Gastrocnemius medialis (tissue), 4 donors: Measurements from ENCODE around the gene CTNNA2.

Source experiments
- CTCF ChIP-seq, 5 experiments: fragments of 450-650 bp in 3 of 5; fragments of 200-600 bp in 2 of 5; sonication (generic) in 2 of 5; IDR thresholded peaks in 4 of 5; conservative IDR thresholded peaks in 1 of 5; 1 replicate in 4 of 5; 2 replicates in 1 of 5; pipeline ENCODE4 v1.5.1; 2016 to 2019; ENCODE audit warnings: antibody characterized with exemption in 5 of 5, mild to moderate bottlenecking in 3 of 5, moderate library complexity in 3 of 5
- POLR2A ChIP-seq, 2 donors: fragments of 450-650 bp; IDR thresholded peaks; one replicate each; pipeline ENCODE4 v1.6.1; 2017; ENCODE audit warnings: antibody characterized with exemption in 2 of 2, mild to moderate bottlenecking in 2 of 2, moderate library complexity in 2 of 2

GRCh38 chr2:79817288-79817687 lies 304.4 kb downstream of the CTNNA2 start:
- no peak for TF ChIP-seq CTCF (IDR thresholded peaks at IDR 0.05 in 4 of 5, conservative IDR thresholded peaks at IDR 0.05 in 1 of 5)
- TF ChIP-seq POLR2A (IDR thresholded peaks at IDR 0.05), result no peak
